Brain pericyte (primary cell): ENCODE data around the gene ADD2.
"Not testable (repeated sequence)": the region's sequence is repeated elsewhere in the genome, so short reads cannot be mapped to it uniquely, and the experiment has no call there.

ENCODE experiments used
- DNase-seq: peaks from one replicate; pipeline ENCODE4 v3.0.0-alpha.2; 2012; ENCODE audit warnings: low read depth, low spot score

Gene ADD2

GRCh38 chr2:70641263-70641784, 126.7 kb downstream of the ADD2 start:
- DNase-seq, result no peak

GRCh38 chr2:70639841-70640436, 128.1 kb downstream of the ADD2 start:
- no peak for DNase-seq

GRCh38 chr2:70638561-70638960, 129.4 kb downstream of the ADD2 start:
- no peak for DNase-seq

GRCh38 chr2:70633508-70633907, 134.5 kb downstream of the ADD2 start:
- DNase-seq, result no peak

- no peak for DNase-seq
Measured at GRCh38 chr2:70632966-70633365, 135.0 kb downstream of the ADD2 start.

GRCh38 chr2:70632388-70632787, 135.6 kb downstream of the ADD2 start:
- no peak for DNase-seq

- DNase-seq, result no peak
Measured at GRCh38 chr2:70630761-70631160, 137.2 kb downstream of the ADD2 start.

GRCh38 chr2:70627211-70627898, 140.6 kb downstream of the ADD2 start:
- DNase-seq, result no peak

GRCh38 chr2:70626254-70626990, 141.6 kb downstream of the ADD2 start:
- DNase-seq, result no peak

GRCh38 chr2:70621536-70621935, 146.5 kb downstream of the ADD2 start:
- not testable (repeated sequence) for DNase-seq

GRCh38 chr2:70620020-70620419, 148.0 kb downstream of the ADD2 start:
- no peak for DNase-seq

- DNase-seq, result no peak
Measured at GRCh38 chr2:70619167-70619566, 148.8 kb downstream of the ADD2 start.

GRCh38 chr2:70616168-70616694, 151.8 kb downstream of the ADD2 start:
- DNase-seq, result no peak

- no peak for DNase-seq
Measured at GRCh38 chr2:70615222-70615621, 152.8 kb downstream of the ADD2 start.

- no peak for DNase-seq
Measured at GRCh38 chr2:70613521-70613920, 154.5 kb downstream of the ADD2 start.

GRCh38 chr2:70612574-70612973, 155.4 kb downstream of the ADD2 start:
- no peak for DNase-seq

- DNase-seq, result no peak
Measured at GRCh38 chr2:70608373-70608772, 159.6 kb downstream of the ADD2 start.

GRCh38 chr2:70607121-70607561, 160.9 kb downstream of the ADD2 start:
- DNase-seq, result no peak
